PC-3 (cell line): ENCODE results near the gene GALNS. TPM values are rescaled to one million over a fixed set of nuclear protein-coding genes. Genes with fewer than 3 reads are reported as not detected.

Experiments
- ATAC-seq: fragments of 200-7000 bp; cut with Tn5 transposase; 2 replicates; pipeline ENCODE4 v1.9.1; 2020; ENCODE audit warnings: mild to moderate bottlenecking, moderate library complexity
- BruUV-seq: library from RNA; stranded (reverse); fragments of 400-500 nt; replicated peaks from 2 replicates; lab custom pipeline; 2021; lab: Mats Ljungman, UMichigan
- CTCF ChIA-PET: fragments of 300-600 bp; sonication (Branson Sonifier 250); formaldehyde crosslinking; loops from one replicate; lab custom pipeline; 2022; ENCODE audit warnings: antibody characterized with exemption; lab: Charles Lee
- POLR2A ChIA-PET: fragments of 300-600 bp; sonication (Branson Sonifier 250); formaldehyde crosslinking; loops from one replicate; lab custom pipeline; 2022; ENCODE audit warnings: antibody characterized with exemption; ENCODE audit not compliant: unreplicated experiment; lab: Charles Lee
- DNase-seq: peaks from one replicate; pipeline ENCODE4 v3.0.0-alpha.2; 2015
- H2AFZ ChIP-seq: fragments of 300-600 bp; sonication (generic); 2 replicates; pipeline ENCODE4 v1.6.0; 2016; ENCODE audit warnings: antibody characterized with exemption, low read length
- H3F3A ChIP-seq: fragments of 300-600 bp; sonication (generic); one replicate; pipeline ENCODE4 v1.6.0; 2017; ENCODE audit warnings: antibody characterized with exemption, low read length, control low read depth, mild to moderate bottlenecking; ENCODE audit not compliant: unreplicated experiment
- H3K27ac ChIP-seq: fragments of 300-600 bp; sonication (generic); 2 replicates; pipeline ENCODE4 v1.5.1; 2016; ENCODE audit warnings: mild to moderate bottlenecking, low read length
- H3K27me3 ChIP-seq: fragments of 300-600 bp; sonication (generic); 2 replicates; pipeline ENCODE4 v1.6.1; 2016; ENCODE audit warnings: low read length, mixed read lengths
- H3K36me3 ChIP-seq: fragments of 300-600 bp; sonication (generic); 2 replicates; pipeline ENCODE4 v1.6.1; 2016; ENCODE audit warnings: low read depth, mixed run types, low read length, mixed read lengths
- H3K4me1 ChIP-seq: fragments of 300-600 bp; sonication (generic); 2 replicates; pipeline ENCODE4 v1.5.1; 2016; ENCODE audit warnings: low read length; ENCODE audit not compliant: insufficient read depth
- H3K4me2 ChIP-seq: fragments of 300-600 bp; sonication (generic); 2 replicates; pipeline ENCODE4 v1.6.0; 2016; ENCODE audit warnings: low read length
- H3K4me3 ChIP-seq: fragments of 300-600 bp; sonication (generic); 2 replicates; pipeline ENCODE4 v1.5.1; 2016; ENCODE audit warnings: mild to moderate bottlenecking, low read length, mixed read lengths
- H3K79me2 ChIP-seq: fragments of 300-600 bp; sonication (generic); 2 replicates; pipeline ENCODE4 v1.6.1; 2017; ENCODE audit warnings: low read length, mixed read lengths
- H3K9ac ChIP-seq: fragments of 300-600 bp; sonication (generic); 2 replicates; pipeline ENCODE4 v1.6.0; 2016; ENCODE audit warnings: mild to moderate bottlenecking, low read length
- H3K9me2 ChIP-seq: fragments of 300-600 bp; sonication (generic); replicated peaks from 2 replicates; pipeline ENCODE4 v1.6.1; 2016; ENCODE audit warnings: mixed run types, low read length, mixed read lengths
- H3K9me3 ChIP-seq: fragments of 300-600 bp; sonication (generic); 2 replicates; pipeline ENCODE4 v1.6.1; 2016; ENCODE audit warnings: low read length, mixed read lengths
- H4K20me1 ChIP-seq: fragments of 300-600 bp; sonication (generic); 2 replicates; pipeline ENCODE4 v1.6.1; 2016; ENCODE audit warnings: low read length, mixed read lengths
- EZH2 ChIP-seq: fragments of 300-600 bp; sonication (generic); IDR thresholded peaks from one replicate; pipeline ENCODE4 v1.6.1; 2017; ENCODE audit warnings: antibody characterized with exemption, mild to moderate bottlenecking, low read length; ENCODE audit not compliant: unreplicated experiment
- EZH2phosphoT487 ChIP-seq: fragments of 300-600 bp; sonication (generic); IDR thresholded peaks from 2 replicates; pipeline ENCODE4 v1.6.1; 2018; ENCODE audit warnings: mild to moderate bottlenecking, antibody characterized with exemption, low read length, borderline replicate concordance
- intact Hi-C: fragments of 100-400 bp; cut with micrococcal nuclease; formaldehyde crosslinking; loops from 2 replicates; pipeline ENCODE4 v1.9.0; 2023
- total RNA-seq: library from RNA; depleted of rRNA; stranded (reverse); fragments of >200 nt; gene quantifications from 2 replicates; pipeline ENCODE4 v1.2.3, GENCODE V29; 2014
- TF ChIP-seq, protein P1 (sequence below): fragments of 300-600 bp; sonication (generic); conservative IDR thresholded peaks from 2 replicates; pipeline ENCODE4 v1.5.1; 2017; ENCODE audit warnings: antibody characterized with exemption, low read depth, mild to moderate bottlenecking, low read length

GALNS gene
- total RNA-seq, 1 experiment from 2014 or later = 18.3 TPM

DNA sequence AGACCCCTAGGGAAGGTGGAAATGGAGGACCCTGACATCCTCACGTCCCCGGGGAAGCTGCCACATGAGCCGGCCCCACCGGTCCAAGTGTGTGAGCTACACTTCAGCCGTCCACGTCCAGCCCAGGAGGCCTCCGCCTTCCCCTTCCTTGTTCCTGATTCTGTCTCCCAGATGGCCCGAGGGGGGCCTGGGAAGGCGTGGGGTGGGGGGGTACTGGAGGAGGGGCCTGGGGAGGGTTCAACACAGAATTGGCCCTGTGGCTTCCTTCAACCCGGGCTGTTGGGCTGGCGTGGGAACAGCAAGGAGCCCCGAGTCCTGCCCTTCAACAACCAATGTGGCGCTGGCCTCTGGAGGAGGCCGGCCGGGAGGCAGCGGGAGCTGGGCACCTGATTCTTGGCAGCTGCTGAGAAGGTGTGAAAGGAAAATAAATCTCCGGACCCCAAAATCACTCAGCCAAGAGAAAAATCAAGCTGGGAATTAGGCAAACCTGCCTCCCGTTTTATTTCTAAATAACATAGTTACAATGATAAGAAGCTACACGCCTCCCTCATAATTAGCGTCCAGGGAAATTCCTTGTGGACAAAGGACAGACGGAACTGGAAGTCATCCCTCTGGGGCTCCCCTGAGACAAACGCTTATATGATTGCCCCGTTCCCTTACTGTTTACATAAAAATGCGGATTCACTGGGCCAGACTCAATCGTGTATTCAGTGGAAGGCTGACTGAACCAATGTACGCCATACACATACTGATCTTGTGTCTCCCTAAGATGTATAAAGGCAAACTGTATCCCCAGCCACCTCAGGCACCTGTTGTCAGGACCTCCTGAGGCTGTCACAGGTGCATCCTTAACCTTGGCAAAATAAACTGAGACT is 43.2 kb downstream of the GALNS start:
- H3K4me3 ChIP-seq = no peak overlapping the region
- no peaks in the 10 kb centered on the region for H3K9me2 ChIP-seq
- TF ChIP-seq EZH2phosphoT487 (no peak), EZH2 (no peak)
- TF ChIP-seq, protein P1, sequence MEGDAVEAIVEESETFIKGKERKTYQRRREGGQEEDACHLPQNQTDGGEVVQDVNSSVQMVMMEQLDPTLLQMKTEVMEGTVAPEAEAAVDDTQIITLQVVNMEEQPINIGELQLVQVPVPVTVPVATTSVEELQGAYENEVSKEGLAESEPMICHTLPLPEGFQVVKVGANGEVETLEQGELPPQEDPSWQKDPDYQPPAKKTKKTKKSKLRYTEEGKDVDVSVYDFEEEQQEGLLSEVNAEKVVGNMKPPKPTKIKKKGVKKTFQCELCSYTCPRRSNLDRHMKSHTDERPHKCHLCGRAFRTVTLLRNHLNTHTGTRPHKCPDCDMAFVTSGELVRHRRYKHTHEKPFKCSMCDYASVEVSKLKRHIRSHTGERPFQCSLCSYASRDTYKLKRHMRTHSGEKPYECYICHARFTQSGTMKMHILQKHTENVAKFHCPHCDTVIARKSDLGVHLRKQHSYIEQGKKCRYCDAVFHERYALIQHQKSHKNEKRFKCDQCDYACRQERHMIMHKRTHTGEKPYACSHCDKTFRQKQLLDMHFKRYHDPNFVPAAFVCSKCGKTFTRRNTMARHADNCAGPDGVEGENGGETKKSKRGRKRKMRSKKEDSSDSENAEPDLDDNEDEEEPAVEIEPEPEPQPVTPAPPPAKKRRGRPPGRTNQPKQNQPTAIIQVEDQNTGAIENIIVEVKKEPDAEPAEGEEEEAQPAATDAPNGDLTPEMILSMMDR = no peak
- BruUV-seq = no TSS peak
- H3F3A ChIP-seq = no peaks in the 10 kb centered on the region
- CTCF ChIA-PET = interaction anchor here (1.0 to 1.2 kb wide), 2 partner anchors 29 to 45 kb away, joined by 3 read pairs; no protein-coding TSS in a partner anchor
- H3K9me3 ChIP-seq = no peaks in the 10 kb centered on the region
- peak overlapping the region; percentile 93; the same call in 1 of the 2 replicates for H3K4me2 ChIP-seq
- H3K9ac ChIP-seq = no peak overlapping the region
- no peak overlapping the region for H2AFZ ChIP-seq
- DNase-seq (no peak), ATAC-seq (no peak)
- H3K36me3 ChIP-seq = no peaks in the 10 kb centered on the region
- H3K27ac ChIP-seq = no peak overlapping the region
- POLR2A ChIA-PET = no interaction called here
- no peaks in the 10 kb centered on the region for H4K20me1 ChIP-seq
- peaks cover 24% of the 10 kb centered on the region for H3K79me2 ChIP-seq
- intact Hi-C loops = loop anchor here (10.0 kb wide), 1 partner anchor 351 kb away; no protein-coding TSS in a partner anchor
- H3K27me3 ChIP-seq = no peaks in the 10 kb centered on the region
- H3K4me1 ChIP-seq = peaks cover 10% of the 10 kb centered on the region

DNA sequence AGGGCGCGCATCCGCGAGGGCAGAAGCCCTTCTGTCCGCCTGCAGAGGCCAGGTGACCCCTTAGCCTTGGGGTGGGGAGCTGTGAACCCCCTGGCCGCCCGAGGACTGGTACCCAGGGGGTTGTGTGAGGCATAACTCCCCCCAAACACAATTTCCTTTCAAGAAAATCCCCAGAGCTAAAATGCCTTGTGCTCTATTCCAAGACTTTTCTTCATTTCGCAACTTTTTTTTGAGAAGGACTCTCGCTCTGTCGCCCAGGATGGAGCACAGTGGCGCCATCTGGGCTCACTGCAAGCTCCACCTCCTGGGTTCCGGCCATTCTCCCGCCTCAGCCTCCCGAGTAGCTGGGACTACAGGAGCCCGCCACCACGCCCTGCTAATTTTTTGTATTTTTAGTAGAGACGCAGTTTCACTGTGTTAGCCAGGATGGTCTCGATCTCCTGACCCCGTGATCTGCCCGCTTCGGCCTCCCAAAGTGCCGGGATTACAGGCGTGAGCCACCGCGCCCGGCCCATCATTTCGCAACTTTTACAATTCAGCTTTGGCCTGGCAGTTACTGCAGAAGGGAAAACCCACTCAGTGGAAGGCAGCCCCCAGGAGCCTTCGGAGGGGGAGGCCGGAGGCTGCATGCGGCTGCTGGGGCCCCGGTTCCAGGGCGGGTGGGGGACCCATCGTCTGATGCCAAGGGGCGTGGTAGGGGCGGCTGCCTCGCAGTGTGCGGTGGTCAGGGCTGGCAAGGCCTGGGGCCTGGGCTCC is 44.1 kb downstream of the GALNS start:
- DNase-seq = peak; percentile 29
- CTCF ChIA-PET = interaction anchor here (1.0 to 1.2 kb wide), 2 partner anchors 28 to 45 kb away, joined by 3 read pairs; no protein-coding TSS in a partner anchor
- H3K27me3 ChIP-seq = no peaks in the 10 kb centered on the region
- H4K20me1 ChIP-seq = no peaks in the 10 kb centered on the region
- H3K27ac ChIP-seq = peak overlapping the region; percentile 73
- H3K4me1 ChIP-seq = peaks cover 10% of the 10 kb centered on the region
- no peaks in the 10 kb centered on the region for H3F3A ChIP-seq
- H3K4me3 ChIP-seq = peak overlapping the region; percentile 76
- no peak for ATAC-seq
- BruUV-seq = no TSS peak
- peak overlapping the region; percentile 78 for H2AFZ ChIP-seq
- intact Hi-C loops = loop anchor here (10.0 kb wide), 1 partner anchor 352 kb away; no protein-coding TSS in a partner anchor
- 0 out of 2 replicates have a peak, but pooled peaks cover 6% of the 10 kb centered on the region for H3K36me3 ChIP-seq
- POLR2A ChIA-PET = interaction anchor here (0.6 kb wide), 2 partner anchors 12 to 20 kb away, joined by 3 to 4 read pairs; no protein-coding TSS in a partner anchor
- no peaks in the 10 kb centered on the region for H3K9me2 ChIP-seq
- no peaks in the 10 kb centered on the region for H3K9me3 ChIP-seq
- H3K9ac ChIP-seq = peak overlapping the region; percentile 95
- H3K79me2 ChIP-seq = peaks cover 24% of the 10 kb centered on the region
- no peak for TF ChIP-seq EZH2
- TF ChIP-seq, protein P1 = no peak; the same call in 1 of the 2 replicates
- H3K4me2 ChIP-seq = peak overlapping the region; percentile 93
